ENCODE measurements around the gene ZSCAN5A.
"Not testable (repeated sequence)": the region's sequence is repeated elsewhere in the genome, so short reads cannot be mapped to it uniquely, and the experiment has no call there.

DNA sequence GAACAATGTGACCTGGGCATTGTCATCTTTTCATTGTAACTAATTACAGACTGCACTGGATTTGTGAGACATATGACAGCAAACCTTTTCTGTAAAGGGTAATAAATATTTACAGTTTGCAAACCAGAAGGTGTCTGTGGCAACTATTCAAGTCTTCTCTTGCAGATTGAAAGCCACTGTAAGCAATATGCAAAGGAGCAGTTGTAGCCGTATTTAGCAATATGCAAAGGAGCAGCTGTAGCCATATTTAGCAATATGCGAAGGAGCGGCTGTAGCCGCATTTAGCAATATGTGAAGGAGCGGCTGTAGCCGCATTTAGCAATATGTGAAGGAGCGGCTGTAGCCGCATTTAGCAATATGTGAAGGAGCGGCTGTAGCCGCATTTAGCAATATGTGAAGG, 24.4 kb upstream of the ZSCAN5A start:
- TF ChIP-seq POLR2A (IDR thresholded peaks at IDR 0.05): not testable (repeated sequence)
- TF ChIP-seq, protein P1, sequence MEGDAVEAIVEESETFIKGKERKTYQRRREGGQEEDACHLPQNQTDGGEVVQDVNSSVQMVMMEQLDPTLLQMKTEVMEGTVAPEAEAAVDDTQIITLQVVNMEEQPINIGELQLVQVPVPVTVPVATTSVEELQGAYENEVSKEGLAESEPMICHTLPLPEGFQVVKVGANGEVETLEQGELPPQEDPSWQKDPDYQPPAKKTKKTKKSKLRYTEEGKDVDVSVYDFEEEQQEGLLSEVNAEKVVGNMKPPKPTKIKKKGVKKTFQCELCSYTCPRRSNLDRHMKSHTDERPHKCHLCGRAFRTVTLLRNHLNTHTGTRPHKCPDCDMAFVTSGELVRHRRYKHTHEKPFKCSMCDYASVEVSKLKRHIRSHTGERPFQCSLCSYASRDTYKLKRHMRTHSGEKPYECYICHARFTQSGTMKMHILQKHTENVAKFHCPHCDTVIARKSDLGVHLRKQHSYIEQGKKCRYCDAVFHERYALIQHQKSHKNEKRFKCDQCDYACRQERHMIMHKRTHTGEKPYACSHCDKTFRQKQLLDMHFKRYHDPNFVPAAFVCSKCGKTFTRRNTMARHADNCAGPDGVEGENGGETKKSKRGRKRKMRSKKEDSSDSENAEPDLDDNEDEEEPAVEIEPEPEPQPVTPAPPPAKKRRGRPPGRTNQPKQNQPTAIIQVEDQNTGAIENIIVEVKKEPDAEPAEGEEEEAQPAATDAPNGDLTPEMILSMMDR (IDR thresholded peaks at IDR 0.05): not testable (repeated sequence)

Measured in right lobe of liver (tissue), 4 donors.